GM10847 (cell line): ENCODE data around the gene SLC30A1.

Source experiments
- POLR2A ChIP-seq: IDR thresholded peaks from 2 replicates; pipeline ENCODE4 v1.6.1; 2011; ENCODE audit not compliant: insufficient read length; ENCODE audit errors: extremely low read depth

SLC30A1 gene

DNA sequence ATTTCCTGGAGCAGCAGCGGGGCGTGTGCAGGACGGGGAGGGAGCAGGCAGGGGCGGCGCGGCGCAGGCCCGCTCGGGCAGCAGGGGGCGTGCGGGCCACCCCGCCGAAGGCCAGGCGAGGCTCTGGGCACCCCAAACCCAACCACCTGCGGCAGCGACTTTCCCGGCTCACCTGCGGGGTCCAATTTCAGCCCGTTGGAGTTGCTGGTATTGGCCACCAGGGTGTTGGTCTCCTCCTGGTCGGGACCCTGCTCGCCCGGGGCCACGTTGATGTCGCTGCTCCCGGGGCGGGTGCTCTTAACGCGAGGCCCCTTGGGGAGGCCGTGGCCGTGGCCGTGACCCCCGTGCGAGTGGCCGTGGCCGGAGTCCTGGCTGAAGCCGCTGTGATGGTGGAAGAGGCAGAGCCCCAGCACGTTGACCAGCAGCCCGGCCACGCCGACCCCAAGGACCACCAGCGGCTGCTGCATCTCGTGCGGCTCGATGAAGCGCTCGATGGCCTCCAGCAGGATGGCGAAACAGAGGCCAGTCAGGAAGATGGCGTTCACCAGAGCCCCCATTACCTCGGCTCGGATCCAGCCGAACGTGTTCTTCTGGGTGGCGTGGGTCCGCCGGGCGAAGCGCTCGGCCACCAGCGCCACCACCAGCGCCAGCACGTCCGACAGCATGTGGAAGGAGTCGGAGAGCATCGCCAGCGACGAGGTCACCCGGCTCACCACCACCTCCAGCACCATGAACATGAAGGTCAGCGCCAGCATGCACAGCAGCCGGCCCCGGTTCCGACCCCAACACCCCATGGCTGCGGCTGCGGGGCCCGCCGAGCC lies 932 bp downstream of the SLC30A1 start:
- TF ChIP-seq POLR2A = no peak

DNA sequence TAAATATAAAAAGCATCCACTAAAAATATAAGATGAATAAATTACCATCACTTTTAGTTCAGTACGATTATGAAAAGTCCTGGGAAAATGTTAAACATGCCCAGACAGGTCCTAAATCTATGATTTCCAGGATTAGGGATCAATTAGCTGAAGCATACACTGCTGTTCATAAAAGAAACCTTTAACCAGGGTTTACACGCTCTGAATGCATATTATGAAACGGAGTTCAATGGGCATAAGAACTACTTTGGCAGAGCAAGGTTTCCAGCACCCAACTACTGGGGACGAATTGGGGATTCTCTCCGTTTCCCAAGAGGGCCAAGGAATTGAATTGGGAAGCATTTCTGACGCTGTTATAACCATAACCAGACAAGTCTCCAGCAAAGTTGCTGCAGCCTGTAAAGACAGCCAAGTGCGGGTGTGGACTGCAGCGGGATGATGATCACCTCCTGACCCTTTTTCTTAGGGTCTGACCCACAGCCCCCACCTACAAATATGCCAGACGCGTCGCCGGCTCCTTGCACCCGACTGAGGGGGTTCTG lies 1.6 kb downstream of the SLC30A1 start:
- no peak for TF ChIP-seq POLR2A

DNA sequence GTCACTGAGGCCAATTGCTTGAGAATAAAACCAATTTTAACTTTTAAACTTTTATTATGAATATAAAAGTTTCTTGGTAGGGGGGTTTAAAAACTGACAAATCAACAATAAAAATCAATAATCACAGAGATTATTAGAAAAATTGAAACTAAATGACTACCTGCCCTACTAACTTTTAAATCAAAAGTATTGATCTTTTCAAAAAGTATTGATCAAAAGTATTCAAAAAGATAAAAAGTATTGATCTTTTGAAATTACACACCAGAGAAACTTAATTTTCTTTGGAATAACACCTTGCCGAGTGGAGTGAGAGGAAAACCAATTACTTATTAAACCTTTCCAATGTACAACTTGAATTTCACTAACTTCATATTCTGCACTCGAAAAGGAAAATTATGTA lies 2.2 kb downstream of the SLC30A1 start:
- TF ChIP-seq POLR2A = no peak

DNA sequence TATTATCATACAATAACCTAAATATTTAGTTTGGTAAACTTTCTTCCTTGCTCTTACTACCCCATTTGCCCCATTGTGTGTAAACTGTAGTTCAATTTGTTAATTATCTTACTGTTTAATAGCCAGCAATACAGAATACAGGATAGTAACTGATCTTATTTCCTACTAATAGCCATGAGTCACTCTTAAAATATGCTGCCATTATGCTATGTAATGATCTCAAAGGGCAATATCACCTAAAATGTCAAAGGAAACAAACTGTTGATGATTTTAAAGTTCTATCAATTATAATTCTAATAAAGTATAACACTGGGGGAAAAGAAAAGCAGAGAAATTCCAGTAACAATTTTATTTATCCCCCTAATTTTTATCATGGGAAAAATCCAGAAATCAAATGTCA lies 4.3 kb downstream of the SLC30A1 start:
- no peak for TF ChIP-seq POLR2A

DNA sequence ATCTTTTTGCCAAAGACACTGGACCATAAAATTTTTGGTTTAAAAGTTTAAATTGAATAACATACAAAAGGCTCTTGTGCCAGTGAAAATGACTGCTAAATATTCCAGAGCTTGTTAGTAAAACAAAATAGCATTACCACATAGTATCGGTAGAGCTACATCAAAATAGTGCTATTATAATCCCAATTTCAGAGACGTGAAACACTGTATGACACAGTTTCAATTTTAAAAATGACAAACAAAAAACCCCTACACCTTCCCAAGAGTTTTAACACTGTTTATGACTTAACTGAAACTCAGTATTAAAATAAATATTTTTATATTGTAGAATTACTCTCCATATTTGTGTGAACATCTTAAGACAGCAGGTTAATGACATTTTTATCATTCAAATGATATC lies 7.0 kb downstream of the SLC30A1 start:
- TF ChIP-seq POLR2A = no peak

DNA sequence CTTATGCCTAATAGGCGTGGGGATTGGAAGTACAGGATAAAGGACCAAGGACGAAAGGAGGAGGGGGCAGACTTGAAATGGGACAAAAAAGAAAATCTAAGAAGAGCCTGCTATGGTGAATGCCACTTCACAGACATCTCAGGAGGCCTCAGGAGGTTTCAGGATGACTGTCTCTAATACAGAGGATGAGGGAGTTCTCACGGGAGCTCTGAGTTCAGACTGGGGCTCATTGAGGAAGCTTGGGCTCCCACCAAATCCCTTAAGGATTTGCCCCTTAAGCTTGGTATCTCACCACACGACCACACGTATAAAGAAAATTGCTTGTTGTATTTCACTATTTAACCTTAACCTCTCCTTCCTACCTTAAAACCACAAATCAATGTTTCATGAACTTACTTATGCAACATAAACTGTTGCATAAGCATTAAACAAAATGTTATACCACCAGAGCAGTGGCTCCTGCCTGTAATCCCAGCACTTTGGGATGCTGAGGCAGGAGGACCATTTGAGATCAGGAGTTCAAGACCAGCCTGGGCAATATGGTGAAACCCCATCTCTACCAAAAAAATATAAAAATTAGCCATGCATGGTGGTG lies 12.4 kb downstream of the SLC30A1 start:
- TF ChIP-seq POLR2A = no peak

DNA sequence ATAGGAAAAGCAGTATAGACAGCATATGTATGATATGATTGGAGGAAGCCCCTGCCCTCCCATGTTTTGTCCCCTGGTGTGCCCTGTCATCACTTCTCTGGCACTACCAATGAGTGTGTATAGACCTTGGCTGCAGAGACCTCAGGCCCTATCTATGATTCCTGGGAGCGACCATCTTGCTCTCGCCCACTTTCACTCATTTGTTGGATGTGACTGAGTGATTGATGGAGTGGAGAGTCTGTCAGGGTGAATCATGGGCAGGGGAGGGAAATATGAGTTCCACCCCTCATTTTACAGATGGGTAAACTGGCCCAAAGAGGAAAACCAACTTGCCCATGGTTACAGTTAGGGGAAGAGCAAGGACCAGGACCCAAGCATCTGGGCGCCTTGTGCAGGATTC lies 14.9 kb downstream of the SLC30A1 start:
- no peak for TF ChIP-seq POLR2A

DNA sequence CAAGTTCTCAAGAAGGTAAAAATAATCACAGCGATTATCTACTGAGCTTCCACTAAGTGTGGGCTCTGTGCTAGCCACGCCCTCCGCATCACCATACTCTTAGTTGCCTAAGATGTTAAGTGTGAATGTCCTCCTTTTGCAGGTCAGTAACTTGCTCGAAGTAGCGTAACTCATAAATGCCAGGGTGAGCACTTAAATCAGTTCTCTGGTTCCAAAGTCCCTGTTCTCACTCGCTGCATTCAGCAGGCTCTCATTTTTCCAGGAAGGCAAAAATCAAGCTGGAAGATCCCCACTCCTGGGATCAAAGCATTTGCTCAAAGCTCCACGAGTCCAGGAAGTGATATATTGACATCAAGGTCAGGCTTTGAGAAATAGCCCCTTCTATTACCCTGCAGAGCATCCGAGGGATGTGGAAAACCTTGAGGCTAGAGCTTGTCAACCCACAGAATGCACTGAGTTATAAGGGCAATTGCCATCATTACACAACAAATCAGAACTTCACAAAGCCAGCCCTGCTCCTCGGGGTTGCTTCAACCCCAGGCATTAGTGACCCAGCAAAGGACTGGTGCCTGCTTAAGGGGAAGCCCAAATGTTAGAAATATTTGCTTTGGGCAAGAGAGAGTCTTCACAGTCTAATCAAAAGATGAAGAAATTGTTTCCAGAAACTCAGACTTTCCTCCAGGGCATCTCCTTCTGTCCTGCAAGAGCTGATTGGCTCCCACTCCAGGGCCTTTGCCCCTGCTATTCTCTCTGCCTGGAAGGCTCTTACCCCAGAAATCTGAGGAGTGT lies 19.5 kb downstream of the SLC30A1 start:
- TF ChIP-seq POLR2A = no peak

DNA sequence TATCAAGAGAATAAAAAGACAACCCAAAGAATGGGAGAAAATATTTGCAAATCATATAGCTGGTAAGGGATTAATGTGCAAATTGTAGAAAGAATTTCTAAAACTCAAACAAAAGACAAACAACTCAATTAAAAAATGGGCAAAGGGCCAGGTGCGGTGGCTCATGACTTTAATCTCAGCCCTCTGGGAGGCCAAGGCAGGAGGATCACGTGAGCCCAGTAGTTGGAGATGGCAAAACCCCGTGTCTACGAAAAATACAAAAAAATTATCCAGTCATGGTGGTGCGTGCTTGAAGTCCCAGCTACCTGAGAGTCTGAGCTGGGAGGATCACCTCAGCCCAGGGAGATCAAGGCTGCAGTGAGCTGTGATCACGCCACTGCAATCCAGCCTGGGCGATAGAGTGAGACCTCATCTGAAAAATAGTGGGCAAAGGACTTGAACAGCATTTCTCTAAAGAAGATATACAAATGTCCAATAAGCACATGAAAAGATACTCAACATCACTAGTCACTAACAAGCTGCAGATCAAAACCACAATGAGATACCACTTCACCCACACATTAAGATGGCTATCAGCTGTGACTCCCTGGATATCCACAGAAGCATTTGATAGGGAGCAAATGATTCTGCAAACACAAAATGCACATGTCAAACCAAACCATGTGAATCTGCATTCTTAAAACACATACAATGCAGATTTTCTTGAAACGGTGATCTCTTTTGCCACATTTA lies 20.9 kb downstream of the SLC30A1 start:
- no peak for TF ChIP-seq POLR2A

DNA sequence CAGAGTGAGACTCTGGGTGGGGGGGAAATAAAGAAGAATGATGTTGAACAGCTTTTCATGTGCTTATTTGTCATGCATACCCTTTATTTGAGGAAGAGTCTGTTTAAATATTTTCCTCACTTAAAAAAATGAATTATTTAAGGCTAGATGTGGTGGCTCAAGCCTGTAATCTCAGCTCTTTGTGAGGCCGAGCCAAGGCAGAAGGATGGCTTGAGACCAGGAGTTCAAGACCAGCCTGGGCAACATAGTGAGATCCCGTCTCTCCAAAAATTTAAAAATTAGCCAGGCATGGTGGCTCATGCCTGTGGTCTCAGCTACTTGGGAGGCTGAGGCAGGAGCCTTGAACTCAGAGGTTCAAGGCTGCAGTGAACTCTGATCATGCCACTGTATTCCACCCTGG lies 25.4 kb downstream of the SLC30A1 start:
- TF ChIP-seq POLR2A = no peak

DNA sequence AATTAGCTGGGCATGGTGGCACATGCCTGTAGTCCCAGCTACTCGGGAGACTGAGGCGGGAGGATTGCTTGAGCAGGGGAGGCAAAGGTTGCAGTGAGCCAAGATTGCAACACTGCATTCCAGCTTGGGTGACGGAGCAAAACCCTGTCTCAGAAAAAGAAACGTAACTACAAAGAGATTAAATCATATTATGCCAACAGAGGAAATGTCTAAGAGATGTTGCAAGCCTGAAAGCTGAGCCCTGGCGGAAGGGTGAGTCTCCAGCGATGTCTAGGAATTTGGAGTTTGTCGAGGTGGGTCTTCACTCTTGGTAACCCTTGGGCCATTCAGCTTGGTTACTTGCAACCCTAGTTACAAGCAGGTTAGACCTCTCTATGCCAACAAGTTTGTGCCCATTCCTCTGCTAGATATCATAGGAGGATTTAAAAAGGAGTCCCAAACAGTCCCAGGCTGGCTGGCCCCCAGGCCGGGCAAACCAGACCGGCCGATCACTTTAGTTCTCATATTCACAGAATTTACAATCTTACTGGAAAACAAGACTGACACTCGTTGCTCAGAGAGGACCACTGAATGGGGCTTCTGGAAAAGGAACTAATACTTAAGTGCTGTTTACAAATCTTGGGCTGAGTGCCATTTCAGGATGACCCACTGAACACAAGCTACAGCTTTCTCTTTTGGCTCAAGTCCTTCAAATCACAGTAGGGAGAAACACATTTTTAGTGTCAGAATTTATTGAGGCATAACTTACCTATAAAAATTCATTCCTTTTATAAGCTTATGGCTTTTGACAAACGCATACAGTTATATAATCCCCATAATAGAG lies 27.1 kb downstream of the SLC30A1 start:
- TF ChIP-seq POLR2A = no peak

DNA sequence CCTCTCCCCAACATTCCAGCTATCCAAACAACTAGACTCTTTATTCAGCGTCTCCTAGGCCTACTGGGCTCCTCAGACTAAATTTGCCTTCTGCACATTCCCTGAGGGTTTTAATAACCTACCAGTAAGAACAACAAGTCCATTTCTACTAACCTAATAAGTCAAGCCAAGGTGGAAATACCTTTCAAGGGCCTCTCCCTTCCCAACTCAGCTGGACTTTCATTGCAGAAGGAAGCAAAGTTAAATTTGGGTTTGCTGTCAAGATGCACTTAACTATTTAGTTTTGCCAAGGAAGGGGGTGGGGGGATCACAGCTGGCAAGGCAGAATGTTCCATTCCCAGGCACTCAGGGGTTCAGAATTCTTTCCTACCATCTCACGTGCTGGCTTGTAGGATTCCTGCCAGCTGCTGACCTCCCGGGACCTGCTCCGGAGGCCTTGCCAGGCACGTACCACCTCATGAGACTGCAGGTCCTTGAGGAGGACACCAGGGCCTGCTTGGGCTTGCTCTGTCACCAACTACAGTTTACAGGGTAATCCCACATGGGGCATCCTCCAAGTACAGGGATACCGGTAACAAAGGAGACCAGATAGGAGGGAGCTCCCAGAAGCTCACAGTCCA lies 29.8 kb downstream of the SLC30A1 start:
- TF ChIP-seq POLR2A = no peak

DNA sequence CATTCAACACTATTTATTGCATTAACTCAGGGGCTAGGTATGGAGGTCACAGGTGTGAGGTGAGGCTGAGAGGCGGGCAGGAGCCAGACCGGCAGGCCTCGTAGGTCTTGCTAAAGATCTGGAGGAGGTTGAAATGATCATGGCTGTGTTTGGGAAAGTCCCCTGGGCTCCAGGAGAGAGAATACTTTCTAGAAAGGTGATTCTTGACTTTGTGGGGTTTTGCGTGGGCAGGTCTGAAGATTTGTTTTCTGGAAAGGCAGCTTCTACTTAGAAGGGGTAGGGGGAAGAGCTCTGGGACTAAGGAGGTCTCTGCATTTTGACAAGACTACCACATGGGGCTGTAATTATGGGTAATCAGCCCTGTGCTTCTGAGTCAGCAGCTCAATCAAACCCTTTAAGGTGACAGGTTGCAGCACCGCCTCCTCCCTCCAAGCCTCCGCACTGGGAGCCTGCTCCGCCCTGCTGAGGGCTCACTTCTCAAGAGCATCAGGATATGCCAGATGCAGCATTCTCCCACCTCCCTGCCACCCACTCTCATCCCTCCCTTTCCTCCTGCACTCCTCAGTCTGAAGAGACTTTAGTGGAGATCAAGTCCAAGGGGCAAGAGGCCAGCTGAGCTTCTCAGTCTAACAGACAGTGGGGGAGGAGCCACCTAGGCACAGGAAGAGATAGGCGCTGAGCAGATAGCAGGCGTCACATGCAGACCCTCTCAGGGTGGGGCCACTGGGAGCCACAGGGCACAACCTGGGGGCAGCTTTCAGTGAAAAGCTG lies 30.5 kb downstream of the SLC30A1 start:
- no peak for TF ChIP-seq POLR2A
